D341Med (cell line): Measurements from ENCODE around the gene HS6ST2.
A peak's percentile ranks its signal among the peaks of the same experiment; 100 is the strongest.

Experiments
- DNase-seq: peaks from one replicate; pipeline ENCODE4 v3.0.0; 2012; ENCODE audit warnings: low spot score

The HS6ST2 gene

GRCh38 chrX:132740316-132741123 lies 217.9 kb downstream of the HS6ST2 start:
- peak; percentile 26 for DNase-seq

GRCh38 chrX:132738951-132739350 lies 219.5 kb downstream of the HS6ST2 start:
- DNase-seq: no peak

- no peak for DNase-seq
These were observed 220.7 kb downstream of the HS6ST2 start for GRCh38 chrX:132737743-132738142.

GRCh38 chrX:132732236-132732635 lies 226.2 kb downstream of the HS6ST2 start:
- no peak for DNase-seq

- no peak for DNase-seq
These were observed 227.7 kb downstream of the HS6ST2 start for GRCh38 chrX:132730726-132731125.

GRCh38 chrX:132730266-132730665 lies 228.2 kb downstream of the HS6ST2 start:
- DNase-seq: no peak

GRCh38 chrX:132728296-132728695 lies 230.1 kb downstream of the HS6ST2 start:
- DNase-seq: no peak

- no peak for DNase-seq
These were observed 239.9 kb downstream of the HS6ST2 start for GRCh38 chrX:132718431-132718958.

- no peak for DNase-seq
These were observed 242.4 kb downstream of the HS6ST2 start for GRCh38 chrX:132716006-132716405.

GRCh38 chrX:132714913-132715312 lies 243.5 kb downstream of the HS6ST2 start:
- DNase-seq: no peak

GRCh38 chrX:132712350-132712749 lies 246.1 kb downstream of the HS6ST2 start:
- no peak for DNase-seq

GRCh38 chrX:132710656-132711155 lies 247.7 kb downstream of the HS6ST2 start:
- no peak for DNase-seq

- no peak for DNase-seq
These were observed 249.9 kb downstream of the HS6ST2 start for GRCh38 chrX:132708529-132708928.

GRCh38 chrX:132704769-132705168 lies 253.7 kb downstream of the HS6ST2 start:
- no peak for DNase-seq

GRCh38 chrX:132694382-132694781 lies 264.0 kb downstream of the HS6ST2 start:
- DNase-seq: no peak

- no peak for DNase-seq
These were observed 265.9 kb downstream of the HS6ST2 start for GRCh38 chrX:132692526-132692925.

- DNase-seq: no peak
These were observed 266.4 kb downstream of the HS6ST2 start for GRCh38 chrX:132692066-132692465.

- no peak for DNase-seq
These were observed 268.5 kb downstream of the HS6ST2 start for GRCh38 chrX:132689612-132690563.

GRCh38 chrX:132685276-132685675 lies 273.2 kb downstream of the HS6ST2 start:
- no peak for DNase-seq

GRCh38 chrX:132677233-132677716 lies 281.2 kb downstream of the HS6ST2 start:
- DNase-seq: no peak

- DNase-seq: no peak
These were observed 281.8 kb downstream of the HS6ST2 start for GRCh38 chrX:132676561-132677186.

- DNase-seq: no peak
These were observed 282.3 kb downstream of the HS6ST2 start for GRCh38 chrX:132676102-132676501.
